ENCODE data around the gene P2RY8.

P2RY8 gene

DNA sequence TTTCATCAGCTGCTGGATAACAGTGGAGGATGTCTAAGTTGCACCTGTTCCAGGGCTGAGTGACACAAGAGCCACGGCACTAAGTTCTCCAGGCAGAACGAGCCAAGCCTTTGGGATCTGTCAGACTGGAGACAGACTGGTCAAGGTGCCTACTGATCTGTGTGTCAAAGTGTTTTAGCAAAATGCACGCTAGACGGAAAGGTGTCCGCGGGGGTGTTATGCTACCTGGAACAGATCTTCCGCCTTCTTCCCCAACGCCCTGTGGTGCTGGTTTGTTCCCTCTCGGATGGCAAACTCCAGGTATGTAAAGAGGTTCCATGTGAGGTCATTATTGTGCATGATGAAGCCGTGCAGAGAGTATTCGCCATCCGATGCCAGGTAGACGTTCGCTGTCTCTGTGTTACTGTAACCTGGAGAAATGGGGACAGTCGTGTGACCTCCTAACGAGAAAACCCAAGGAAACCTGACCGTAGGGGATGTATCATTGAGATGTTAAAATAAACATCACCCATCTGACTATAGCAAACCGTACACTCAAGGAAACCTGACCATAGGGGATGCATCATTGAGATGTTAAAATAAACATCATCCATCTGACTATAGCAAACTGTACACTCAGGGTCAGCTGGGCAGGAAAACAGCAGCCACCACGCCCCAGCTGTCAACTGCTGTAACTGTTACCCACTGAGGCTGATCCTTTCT is 115.4 kb downstream of the P2RY8 start:
- no peak for DNase-seq (ENCODE audit: extremely low read depth in 1 of 2, low read depth in 1 of 2)

DNA sequence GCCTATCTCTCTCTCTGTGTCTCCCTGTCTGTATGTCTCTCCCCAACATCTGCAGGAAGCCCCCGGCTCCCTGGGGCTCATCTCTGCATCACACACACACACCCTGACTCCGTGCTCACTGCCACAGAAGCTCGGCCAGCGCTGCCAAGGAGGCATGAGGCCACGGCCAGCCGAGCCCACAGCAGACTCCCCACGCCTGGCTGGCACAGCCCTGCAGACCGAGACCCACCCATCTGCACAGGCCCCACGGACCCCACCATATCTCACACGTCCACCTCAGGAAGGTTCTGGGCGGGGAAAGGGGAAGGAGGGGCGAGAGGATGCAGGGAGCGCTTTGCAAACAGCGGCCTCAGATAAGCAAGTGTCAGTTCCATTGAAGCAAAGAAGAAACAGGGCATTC is 116.6 kb downstream of the P2RY8 start:
- no peak for DNase-seq (ENCODE audit: extremely low read depth in 1 of 2, low read depth in 1 of 2)

DNA sequence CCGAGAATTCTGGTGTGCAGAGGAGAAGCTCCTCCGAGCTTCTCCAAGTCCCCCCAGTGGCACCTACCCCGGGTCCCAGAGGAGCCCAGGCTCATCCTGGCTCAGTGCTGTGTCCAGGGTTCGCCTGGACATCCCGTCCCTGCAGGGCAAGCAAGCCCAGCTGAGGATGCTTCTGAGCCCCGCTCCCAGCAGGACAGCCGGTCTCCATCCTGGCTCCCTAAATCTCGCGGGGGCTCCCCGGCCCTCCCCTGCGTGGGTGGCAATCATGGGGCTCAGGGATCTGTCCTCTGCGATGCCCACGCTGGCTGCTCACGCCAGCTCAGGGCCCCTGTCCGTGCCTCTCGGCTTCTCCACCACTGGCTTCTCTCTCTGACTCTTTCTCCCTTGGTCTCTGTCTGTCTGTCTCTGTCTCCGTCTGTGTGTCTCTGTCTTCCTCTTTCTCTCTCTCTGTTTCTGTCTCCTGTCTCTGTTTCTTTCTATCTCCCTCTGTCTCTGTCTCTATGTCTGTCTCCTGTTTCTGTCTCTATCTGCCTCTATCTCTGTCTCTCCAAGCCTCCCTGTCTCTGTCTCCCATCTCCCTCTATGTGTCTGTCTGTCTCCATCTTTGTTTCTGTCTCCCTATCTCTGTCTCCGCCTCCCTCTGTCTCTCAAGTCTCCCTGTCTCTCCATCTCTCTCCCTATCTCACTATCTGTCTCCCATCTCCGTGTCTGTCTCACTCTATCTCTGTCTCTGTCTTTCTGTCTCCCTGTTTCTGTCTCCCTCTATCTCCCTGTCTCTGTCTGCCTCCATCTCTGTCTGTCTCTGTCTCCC is 117.2 kb downstream of the P2RY8 start:
- DNase-seq (ENCODE audit: extremely low read depth in 1 of 2, low read depth in 1 of 2): no peak

DNA sequence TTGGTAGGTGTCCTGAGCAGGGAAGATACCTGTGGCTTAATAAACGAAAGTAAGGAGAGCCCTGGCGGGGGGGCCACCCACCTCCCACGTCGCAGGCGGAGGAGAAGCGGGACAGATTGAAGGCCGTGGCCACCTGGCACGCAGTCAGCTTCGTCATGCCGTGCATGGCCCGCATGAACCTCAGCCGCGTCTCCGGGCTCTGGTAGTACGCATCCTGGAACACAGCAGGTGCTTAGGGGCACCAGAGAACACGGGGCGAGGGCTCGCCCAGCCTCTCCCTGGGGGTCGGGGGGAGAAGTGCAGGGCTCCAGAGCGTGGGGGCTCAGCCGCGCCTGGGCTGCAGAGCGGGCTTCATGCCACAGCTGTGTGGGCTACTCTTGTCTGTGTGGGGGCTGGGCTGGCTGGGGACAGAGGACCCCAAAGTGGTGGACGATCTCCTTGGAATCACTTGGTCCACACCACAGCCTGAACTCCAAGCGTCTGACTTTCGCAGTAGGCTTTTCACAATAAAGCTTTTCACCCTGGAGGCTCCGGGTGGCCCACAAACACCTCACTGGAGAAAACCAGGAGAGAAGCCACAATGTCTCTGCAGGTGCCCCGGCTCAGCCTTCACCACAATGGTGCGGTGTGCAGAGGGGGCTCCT is 118.0 kb downstream of the P2RY8 start:
- DNase-seq (ENCODE audit: extremely low read depth in 1 of 2, low read depth in 1 of 2): no peak

DNA sequence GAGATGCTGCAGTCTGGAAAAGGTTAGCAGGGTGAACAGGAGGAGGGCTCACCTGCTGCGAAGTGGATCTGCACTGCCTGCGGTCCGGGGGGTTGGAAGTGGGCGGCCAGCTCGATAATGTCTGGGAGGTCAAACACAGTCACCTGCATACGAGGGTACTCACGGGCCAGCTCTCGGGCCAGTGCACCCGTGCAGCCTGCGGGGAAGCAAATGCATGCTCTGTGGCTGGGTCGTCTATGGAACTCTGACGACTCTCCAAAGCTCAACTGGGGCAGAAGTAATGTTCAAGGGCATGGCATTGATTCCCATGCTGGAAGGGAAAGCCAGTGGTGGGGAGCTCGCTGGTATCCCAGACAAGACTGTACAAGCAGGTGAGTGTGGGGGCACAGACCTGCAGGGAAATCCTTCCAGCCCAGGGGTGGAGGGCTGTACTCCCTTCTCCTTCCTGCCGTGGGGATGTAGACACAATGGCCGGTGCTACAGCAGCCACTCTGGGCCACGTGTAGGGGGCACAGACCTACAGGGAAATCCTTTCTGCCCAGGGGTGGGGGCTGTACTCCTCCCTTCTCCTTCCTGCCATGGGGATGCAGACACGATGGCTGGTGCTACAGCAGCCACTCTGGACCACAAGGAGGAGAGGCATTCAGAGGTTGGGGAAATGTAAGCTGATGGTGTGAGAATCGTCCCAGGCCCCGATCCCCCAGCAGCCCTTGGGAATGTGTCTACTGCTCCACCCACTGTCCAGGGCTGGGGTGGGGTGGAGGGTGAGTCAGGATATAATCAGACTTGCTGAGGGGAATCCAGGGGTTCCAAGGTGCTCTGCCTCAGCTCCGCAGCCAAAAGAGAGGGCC is 118.8 kb downstream of the P2RY8 start:
- no peak for DNase-seq (ENCODE audit: extremely low read depth in 1 of 2, low read depth in 1 of 2)

DNA sequence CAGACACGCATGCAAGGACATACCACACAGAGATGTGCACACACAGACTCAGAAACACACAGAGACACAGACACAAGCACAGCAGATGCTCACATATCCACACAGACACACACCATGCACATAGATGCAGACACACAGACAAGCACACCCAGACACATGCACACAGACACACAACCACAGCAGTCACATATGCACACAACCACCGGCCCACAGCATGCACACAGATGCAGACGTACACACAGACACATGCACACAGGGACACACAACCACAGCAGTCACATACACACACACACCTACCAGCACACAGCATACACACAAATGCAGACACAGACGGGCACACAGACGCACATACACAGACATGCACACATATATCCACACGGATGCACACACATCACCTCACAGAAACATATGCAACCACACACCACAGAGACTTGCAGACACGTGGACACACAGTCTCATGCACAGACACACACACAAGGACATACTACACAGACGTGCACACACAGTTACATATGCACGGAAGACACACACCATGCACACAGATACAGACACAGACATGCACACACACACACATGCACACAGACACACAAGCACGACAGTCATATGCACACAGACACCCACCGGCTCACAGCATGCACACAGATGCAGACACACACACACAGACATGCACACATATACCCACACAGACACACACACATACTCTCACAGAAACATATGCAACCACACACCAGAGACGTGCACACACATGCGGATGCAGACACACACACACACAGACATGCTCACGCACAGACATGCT is 119.8 kb downstream of the P2RY8 start:
- DNase-seq (ENCODE audit: extremely low read depth in 1 of 2, low read depth in 1 of 2): no peak

DNA sequence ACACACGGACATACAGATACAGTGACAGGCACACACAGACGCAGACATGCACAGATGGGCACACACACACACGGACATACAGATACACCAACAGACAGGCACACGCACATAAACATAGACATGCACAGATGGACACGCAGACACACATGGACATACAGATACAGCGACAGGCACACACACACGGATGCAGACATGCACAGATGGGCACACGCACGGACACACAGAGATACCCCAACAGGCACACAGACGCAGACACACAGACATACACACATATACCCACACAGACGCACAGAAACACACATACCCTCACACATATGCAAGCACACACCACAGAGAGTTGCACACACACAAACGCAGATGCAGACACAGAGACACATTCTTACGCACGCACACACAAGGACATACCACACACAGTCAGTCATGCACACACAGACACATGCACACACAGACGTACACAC is 120.6 kb downstream of the P2RY8 start:
- no peak for DNase-seq (ENCODE audit: extremely low read depth in 1 of 2, low read depth in 1 of 2)
